Stimulated activated CD4-positive, alpha-beta T cell treated with anti-CD3 and anti-CD28 coated beads, Interleukin-4, amount 100 ng/mL, for 24 hours (primary cell): ENCODE measurements around the gene CDON.
A peak's percentile ranks its signal among the peaks of the same experiment; 100 is the strongest.
"Not testable (repeated sequence)": the region's sequence is repeated elsewhere in the genome, so short reads cannot be mapped to it uniquely, and the experiment has no call there.

ENCODE experiments used
- DNase-seq: peaks from one replicate; pipeline ENCODE4 v3.0.0-alpha.2; 2020

CDON gene

DNA sequence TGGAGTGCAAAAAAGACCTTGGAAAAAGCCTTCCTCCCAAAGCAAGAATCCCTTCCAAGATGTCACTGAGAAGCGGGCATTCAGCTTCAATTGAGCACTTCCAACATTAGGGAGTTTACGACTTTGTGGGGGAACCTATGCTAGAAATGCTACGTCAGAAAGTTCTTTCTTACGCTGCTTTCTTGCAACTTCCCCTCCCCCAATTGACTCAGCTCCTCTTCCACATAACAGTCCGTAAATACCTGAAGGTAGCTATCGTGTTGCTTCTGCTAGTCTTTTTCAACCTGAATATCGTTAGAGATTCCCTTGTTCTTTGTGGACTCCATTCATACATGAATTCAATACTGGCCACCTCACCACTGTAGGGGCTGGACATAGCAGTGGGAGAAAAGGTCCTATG lies 69.8 kb downstream of the CDON start:
- no peak for DNase-seq

DNA sequence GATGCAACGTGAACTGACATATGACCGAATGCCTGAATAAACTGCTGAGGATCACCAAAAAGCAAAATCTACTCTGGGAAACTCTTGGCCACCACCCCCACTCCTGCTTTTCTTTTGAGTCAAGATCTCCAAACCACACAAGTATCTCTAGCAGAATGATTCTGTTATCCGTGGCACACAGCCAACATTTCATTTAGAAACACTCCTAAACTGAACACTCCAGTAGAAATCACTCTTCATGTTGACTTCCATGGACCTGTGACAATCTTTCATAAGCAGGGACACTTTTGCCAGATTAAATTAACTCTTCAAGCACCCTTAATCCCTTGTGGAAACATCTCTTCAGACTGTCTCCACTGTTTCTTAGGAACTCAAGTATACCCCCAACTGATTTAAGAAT lies 72.4 kb downstream of the CDON start:
- peak; percentile 17 for DNase-seq

DNA sequence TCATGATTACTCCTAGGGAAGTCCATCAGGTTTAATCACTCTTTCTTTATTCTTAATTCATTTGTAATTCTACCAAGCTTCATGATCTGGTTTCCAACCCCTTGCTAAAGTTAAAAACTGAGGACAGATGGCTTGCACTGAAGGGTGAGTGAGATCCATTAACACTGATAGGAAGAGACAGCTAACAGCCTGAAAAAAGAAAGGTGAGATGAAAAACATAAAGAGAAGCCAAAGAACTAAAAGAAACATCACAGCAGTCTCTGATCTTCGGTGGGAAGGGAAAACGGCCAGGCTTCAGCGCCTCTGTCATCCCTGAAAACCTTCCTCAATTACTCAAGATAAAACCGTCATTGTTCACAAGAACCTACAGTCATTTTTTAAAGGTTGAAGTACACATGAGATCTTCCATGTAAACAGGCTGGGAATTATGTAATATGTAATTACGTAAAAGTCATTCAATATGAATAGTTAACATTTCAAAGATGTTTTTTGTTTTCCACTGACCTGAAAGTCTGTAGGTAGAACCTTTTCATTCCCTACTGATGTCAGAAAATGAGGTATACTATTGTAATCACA lies 75.5 kb downstream of the CDON start:
- DNase-seq: no peak

DNA sequence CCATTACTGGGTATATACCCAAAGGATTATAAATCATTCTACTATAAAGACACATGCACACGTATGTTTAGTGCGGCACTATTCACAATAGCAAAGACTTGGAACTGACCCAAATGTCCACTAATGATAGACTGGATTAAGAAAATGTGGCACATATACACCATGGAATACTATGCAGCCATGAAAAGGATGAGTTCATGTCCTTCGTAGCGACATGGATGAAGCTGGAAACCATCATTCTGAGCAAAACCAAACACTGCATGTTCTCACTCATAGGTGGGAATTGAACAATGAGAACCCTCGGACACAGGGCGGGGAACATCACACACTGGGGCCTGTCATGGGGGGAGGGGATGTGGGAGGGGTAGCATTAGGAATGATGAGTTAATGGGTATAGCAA lies 76.7 kb downstream of the CDON start:
- not testable (repeated sequence) for DNase-seq

DNA sequence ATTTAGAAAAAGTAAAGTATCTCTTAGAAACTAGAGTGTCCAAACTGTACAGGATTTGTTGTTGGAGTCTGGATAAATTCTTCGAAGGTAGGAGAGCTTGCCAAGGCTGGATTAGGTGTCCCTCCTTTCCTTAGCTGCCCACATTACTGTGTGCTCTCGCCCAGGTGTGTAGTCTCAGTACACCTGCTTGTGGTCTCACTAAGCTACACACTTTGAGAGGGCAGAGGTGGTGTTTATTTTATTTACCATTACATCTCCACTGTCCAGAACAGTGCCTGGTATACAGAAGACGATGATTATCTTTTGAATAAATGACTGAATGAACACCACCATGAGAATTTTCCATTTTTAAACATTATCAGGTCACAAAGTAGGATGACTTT lies 80.3 kb downstream of the CDON start:
- no peak for DNase-seq

DNA sequence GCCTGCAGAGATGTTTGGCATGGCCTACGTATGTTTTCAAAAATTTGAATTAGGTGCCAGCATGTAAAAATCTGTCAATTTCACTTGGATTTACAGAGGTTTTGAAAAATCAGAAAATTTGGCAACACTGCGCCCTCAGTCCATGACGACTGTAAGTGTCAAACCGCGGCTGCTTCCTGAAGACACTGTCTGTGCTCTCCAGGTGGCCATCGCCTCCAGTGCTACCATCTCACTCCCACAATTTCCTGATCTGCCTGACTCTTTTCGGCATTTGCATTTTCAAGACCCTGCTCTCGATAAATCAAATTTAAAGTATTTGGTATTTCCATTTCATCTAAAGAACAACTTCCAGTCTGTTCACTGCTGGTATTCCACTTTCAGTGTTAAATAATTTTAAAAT lies 82.2 kb downstream of the CDON start:
- DNase-seq: no peak

DNA sequence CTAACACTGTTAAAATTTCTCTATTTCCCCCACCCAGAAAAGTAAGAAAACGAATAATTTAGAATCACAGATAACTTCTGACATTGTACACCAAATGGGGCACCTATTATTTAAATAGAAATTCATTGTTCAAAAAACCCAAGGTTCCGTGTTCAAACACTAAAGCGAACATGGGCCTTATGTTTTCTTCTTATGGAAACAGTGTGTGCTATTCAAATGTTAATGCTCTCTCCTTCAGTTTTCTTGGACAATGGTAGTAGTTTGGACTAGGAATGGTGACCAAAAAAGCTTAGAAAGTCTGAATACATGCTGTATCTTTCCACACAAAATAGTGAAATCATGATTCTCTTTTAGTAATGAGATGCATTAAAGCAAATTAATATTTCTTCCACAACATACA lies 83.2 kb downstream of the CDON start:
- no peak for DNase-seq

DNA sequence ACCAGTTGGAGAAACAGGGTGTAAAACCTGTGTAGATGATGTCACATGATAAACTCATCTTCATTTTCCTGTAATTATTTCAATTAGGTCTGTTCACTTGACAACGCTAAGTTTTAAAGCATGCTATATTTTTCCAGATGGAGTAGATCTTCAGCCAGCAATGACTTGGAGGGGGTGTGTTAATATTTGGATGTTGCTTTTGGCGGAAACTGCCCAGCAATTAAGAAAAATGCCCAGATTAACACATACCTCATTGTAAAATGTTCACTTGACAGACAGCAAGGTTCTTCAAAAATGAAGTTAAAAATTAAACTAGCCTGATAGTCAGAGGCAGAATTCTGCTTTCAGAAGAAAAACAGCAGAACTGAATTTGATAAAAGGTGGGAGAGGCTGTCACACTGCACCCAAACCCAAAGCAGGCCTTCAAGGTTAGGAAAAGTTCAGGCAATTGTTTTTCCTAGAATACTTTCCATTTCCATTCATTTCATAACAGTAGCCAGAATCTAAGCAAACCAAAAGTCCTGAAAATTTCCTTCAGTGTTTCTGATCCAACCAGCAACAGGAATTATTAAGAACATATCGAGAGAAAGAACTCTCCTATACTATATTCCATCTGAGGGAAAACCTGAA lies 83.8 kb downstream of the CDON start:
- DNase-seq: no peak

DNA sequence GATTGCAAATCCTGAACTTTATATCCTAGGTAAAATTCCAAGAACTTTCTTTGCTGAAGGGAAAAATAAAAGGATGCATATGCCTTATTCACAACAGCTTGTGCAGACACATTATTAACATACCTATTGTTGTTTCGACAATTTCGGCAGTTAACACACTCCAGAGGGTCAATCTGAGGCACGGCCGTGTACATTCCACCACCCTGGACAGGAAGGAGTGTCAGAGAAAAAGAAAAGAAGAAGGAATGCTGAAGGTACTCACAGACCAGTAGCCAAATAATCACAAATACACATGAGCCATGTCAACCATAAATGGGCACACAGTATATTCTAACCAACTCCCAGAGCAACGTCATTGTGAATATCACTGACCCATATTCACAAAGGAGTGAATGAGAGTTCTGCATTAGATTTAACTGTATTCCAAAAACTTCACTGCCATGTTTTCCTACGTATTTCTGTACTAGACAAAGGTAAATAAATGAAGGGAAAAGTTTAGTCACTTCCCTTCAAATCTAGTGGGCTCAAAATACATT lies 84.4 kb downstream of the CDON start:
- no peak for DNase-seq

DNA sequence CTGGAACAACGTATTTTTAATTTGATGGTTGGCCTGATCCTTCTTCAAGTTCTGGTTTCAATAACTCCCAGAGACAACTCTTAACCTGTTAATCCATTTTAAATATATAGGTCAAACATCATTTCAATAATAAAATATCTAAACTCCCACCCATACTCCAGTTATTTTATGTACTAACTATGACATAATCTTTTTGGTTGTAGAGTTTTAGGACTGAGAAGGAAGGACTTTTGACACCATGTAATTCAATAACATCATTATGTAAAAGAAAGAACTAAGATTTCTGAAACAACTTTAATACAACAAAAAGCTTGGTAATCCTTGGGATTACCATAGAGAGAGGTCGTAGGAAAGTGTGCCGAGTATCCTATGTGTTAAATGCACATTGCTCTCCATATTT lies 85.3 kb downstream of the CDON start:
- DNase-seq: no peak

DNA sequence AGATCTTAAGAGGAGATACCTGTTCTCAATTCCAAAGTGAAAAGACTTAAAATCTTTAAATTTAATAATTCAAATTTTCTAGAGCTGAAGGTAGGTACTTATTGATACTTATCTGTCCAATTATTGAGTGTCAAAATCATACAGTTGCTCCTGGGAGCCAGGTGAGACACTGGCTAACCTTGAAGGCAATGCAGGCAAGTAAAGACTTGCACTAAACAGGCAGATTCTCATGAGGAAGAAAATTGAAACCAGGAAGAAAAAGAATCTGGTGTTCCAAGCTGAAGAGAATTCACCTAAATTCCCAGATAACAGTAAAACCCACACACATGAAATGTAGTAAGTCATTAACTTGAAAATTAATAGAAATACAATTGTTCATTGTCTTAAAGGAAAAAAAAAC lies 86.5 kb downstream of the CDON start:
- DNase-seq: no peak

DNA sequence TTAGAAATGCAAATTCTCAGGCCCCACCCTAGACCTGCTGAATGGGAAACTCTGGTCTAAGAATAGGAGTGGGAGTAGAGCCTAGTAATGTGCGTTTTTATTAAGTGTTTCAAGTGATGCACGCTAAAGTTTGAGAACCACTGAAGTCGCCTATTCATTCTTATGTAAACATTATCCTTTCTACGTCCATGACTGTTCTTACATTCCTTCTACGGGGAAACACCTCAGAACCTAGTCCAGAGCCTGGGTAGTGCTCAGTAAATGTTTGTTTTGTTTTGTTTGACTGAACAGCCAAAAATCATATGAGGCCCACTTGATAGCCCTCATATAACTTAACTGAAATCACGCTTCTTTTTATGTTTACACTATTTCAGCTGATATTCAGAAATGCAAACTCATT lies 87.0 kb downstream of the CDON start:
- no peak for DNase-seq

DNA sequence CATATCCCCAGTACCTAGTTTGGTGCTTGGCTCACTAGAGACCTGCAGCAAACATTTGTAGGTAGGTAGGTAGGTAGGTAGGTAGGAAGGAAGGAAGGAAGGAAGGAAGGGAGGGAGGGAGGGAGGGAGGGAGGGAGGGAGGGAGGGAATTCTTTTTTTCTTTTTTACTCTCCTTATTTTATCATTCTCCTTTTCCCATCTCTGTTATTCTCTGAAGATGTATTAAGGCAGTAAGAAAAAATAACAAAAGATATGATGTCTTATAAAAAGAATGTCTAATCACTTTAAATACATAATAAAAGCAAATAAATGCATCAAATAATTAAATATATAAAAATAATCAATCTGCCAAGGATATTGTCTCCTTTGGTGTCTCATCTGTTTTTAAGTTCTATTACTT lies 88.4 kb downstream of the CDON start:
- no peak for DNase-seq

DNA sequence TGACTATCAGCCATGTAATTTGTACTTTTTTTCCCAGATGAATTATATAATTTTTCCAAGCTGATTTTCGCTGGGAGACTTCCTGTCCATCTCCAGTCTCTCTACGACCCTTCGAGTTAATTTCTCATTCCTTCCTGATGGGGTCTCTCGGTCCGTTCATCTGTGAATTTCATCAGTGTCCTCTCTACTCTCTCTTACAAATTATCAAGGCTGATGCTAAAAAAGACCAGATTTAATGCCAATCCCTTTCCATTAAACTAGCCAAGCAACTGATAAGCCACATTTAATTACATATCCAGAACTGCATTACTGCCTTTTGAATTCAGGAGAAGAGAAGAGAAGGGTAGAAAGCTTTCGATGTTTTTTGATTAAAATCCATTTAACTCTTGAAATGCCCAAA lies 91.0 kb downstream of the CDON start:
- DNase-seq: no peak

DNA sequence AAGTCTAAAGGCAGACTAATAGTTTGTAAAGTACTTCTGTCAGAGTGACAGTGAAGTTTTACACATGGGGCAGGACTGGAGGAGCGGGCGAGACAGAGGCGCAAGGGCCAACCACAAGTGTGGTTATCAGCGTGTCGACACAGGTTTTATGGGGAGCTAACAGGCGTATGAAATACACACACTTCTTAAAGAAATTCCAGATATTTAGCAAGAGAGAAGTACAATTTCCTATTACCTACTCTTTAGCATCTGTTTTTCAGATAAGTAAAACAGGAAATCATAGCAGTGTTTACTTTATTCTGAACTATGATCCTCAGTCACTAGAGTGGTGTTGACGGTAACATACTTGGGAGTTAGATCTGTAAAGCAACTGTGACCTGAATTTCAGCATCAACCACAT lies 94.3 kb downstream of the CDON start:
- DNase-seq: no peak

DNA sequence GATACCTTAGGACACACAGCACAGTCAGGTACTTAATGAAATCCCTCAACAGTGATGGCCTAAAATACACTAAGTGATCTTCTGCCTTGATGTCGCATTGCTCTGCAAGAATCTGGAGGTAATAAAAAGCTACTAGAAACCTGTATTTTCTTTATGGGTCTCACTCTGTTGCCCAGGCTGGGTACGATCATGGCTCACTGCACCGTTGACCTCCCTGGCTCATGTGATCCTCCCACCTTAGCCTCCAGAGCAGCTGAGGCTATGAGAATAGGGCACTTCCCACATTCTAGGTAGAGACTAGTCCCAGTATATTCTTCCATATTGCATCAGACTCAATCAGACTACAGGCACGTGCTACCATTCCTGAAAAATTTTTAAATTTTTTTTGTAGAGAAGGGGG lies 95.2 kb downstream of the CDON start:
- no peak for DNase-seq

DNA sequence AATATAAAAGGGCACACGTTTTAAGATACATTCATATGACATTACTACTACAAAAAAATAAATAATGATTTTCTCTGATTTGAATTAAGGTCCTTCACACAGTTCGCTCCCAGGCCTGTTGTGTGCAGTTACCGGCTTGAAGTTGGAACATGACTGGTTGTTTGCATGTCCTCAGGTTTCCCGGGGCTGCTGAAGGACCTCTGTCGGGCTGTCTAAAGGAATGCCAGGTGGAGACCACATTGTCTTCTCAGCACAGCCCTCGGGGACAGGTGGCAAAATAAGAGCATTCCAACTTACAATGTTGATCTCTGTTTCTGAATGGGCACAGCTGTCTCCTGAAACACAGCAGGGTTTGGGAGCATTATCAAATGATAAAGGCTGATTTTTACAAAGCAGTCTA lies 101.9 kb downstream of the CDON start:
- DNase-seq: no peak

DNA sequence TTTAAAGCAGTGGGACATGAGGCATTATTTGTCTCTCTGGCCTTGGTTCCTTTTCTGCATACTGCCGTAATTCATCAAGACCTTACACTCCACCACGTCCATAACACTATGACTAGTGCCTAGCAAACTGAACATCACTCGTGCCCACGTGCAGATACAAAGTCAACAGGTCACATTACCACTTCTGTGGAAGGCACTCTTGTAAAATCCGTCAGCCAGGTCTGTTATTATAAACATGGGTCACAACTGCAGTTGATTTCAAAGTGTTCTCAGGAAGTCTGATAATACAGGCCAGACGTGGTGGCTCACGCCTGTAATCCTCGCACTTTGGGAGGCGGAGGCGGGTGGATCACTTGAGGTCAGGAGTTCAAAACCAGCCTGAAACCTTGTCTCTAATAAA lies 102.7 kb downstream of the CDON start:
- DNase-seq: no peak

DNA sequence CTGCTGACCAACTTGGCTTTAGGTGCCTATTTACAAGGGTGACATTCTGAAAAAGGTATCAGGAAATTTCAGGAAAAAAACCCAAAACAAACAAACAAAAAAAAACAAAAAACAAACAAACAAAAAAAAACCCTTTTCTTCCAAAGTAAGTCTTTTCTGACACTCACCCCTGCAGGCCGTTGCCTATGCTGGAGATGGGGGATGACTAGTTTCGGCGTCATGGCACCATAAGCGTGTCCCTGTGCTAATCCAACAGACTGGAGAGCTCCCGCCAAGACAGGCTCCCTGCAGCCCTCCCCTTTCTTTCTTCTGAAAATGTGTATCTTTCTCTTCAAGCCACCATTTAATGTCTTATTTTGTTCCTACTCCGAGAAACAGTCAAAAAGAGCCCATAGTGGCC lies 103.2 kb downstream of the CDON start:
- no peak for DNase-seq

DNA sequence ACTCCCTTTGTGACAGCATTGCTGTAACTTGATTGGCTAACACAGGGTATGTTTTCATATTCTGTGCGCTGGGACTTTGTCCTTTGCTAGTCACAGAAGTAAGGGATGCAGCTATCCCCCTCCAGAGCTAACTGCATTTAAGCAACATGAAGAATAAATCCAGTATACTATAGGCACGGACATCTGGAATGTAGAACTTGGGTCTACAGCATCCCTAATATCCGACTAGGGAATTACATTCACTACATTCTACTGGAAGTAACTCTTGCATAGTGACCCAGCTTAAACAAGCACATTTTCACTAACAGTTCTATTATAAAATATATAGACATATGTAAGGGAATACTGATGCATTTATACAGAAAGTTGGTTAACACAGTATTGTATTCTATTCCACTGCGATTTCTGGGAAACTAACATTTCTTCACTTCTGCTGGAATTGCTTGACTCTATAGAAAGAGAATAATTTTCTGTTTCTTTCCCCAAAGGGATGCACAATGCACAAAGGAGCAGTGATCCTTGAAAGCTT lies 103.7 kb downstream of the CDON start:
- no peak for DNase-seq

DNA sequence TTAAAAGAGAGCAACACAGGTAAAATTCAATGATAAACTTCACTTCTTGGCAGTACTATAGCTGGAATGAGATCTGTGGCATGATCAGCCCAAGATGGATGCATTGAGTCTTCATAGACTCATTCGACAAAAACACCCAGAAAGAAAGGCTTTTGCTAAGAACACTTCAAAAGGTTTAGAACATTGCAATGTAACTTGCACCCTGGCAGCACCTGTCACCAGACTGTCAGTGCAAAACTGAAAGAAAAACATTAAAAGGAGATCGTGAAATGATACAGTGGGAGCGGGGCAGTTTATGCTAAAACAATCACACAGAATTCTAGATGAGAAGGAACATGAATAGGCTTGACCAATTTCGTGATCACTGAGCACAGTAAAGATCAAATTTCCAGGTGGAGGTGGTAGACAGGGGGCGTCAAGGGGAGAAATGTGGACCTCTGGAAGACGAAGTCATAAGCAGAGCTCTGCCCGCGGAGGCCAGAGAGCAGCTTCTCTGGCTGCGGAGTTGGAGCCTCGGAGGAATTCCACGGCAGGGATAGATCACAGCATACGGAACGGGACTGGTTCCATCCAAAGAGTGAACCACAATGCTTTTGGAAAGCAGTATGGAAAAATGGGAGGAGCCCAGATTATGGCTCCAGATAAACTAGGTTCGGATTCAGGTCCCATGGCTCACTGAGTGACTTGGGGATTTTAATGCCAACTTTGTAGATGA lies 104.9 kb downstream of the CDON start:
- no peak for DNase-seq

DNA sequence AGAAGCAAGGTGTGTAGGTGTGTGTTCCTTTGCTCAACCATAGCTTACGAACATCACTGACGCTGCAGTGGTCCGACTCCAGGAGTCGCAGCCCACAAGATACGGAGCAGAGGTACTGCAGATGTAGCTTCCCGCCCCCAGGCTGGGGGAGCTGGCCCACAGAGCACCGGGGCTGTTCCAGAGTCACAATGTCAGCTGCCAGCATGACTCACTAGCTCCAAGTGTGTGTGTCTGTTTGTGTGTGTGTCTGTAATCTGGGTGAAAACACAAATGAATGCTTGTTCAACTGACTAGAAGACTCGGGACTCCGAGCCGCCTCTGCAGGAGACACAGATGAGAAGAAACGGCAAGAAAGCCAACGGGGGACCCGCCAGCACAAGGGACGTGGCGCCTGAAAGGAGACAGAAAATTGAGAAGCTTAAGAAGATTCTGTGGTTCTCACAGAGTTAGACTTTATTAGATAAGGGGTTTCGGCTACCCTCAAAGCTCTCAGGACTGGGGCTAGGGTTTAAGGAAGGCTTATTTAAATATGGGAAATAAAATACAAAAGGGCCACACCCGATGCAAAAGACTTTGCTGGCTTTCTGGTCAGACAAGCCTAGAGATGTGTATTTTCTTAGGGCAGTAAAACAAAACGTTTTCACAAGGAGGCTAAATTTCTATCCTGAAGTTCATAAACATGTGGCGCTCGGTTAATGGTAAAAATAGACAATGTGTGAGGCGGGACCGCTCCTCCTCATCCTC lies 106.1 kb downstream of the CDON start:
- DNase-seq: no peak

DNA sequence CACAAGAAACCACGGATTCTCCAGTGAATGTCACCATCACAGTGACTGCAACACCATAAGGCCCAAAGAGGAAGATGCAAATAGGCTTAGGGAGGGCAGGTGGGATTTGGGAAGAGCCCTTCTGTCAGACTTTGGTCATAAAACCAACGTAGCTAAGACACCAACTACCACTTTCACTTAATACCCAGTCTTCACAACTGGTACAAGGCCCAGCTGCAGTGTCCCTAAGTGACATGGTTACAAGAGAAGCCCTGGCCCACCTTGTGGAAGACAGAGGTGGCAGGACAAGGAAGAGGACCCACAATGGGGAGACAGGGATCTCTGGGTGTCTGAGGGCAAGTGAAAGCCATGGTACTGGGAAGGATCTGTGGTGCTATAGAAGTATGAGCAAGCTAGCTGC lies 106.8 kb downstream of the CDON start:
- no peak for DNase-seq
